HCT116 (cell line): ENCODE results near the gene FAM240B. TPM values are rescaled to one million over a fixed set of nuclear protein-coding genes. Genes with fewer than 3 reads are reported as not detected.

Experiments
- ATAC-seq: fragments of 200-7000 bp; cut with Tn5 transposase; 2 replicates; pipeline ENCODE4 v1.9.1; 2020; ENCODE audit warnings: mild to moderate bottlenecking, moderate library complexity
- BruUV-seq: library from RNA; stranded (reverse); fragments of 400-500 nt; replicated peaks from 2 replicates; lab custom pipeline; 2021; lab: Mats Ljungman, UMichigan
- CTCF ChIA-PET: fragments of 300-600 bp; sonication (Branson Sonifier 250); formaldehyde crosslinking; loops from one replicate; lab custom pipeline; 2021; ENCODE audit warnings: antibody characterized with exemption; lab: Charles Lee
- POLR2A ChIA-PET: fragments of 300-600, 350-600 bp; sonication (Branson Sonifier 250); formaldehyde crosslinking; loops from one replicate; lab custom pipeline; 2021; ENCODE audit warnings: antibody characterized with exemption; lab: Charles Lee
- RAD21 ChIA-PET, 2 experiments: fragments of 300-600 bp; sonication (Branson Sonifier 250); formaldehyde crosslinking; loops; one replicate each; lab custom pipeline; 2023; ENCODE audit warnings: low total read pairs in 2 of 2; ENCODE audit not compliant: uncharacterized antibody in 2 of 2, unreplicated experiment in 2 of 2, low non-redundant PET in 1 of 2; lab: Charles Lee
- DNase-seq: peaks from one replicate; pipeline ENCODE4 v3.0.0-alpha.2; 2010; ENCODE audit warnings: low read depth, low spot score
- H2AFZ ChIP-seq: fragments of 200-600 bp; shearing (Covaris generic), sonication (generic); 2 replicates; pipeline ENCODE4 v1.6.1; 2017; ENCODE audit warnings: low read depth, mixed run types, mixed read lengths, antibody characterized with exemption, low read length; ENCODE audit not compliant: poor library complexity, severe bottlenecking
- H3K27ac ChIP-seq: 2 replicates; pipeline ENCODE4 v1.5.1; 2012; ENCODE audit warnings: low read depth, low read length
- H3K27me3 ChIP-seq: fragments of 200-600 bp; sonication (generic); 2 replicates; pipeline ENCODE4 v1.6.1; 2016; ENCODE audit warnings: mixed run types, low read length, mixed read lengths; ENCODE audit not compliant: insufficient read depth
- H3K36me3 ChIP-seq, 2 experiments: fragments of 200-500 bp in 1 of 2; fragments of 200-600 bp in 1 of 2; sonication (Bioruptor generic) in 1 of 2; sonication (generic) in 1 of 2; 2 replicates each; pipeline versions ENCODE4 v1.5.1 to v1.6.1; 2014 to 2016; ENCODE audit warnings: low read length in 2 of 2, inconsistent platforms in 1 of 2, mixed read lengths in 1 of 2, mixed run types in 1 of 2; ENCODE audit not compliant: insufficient read depth in 2 of 2, control insufficient read depth in 1 of 2
- H3K4me1 ChIP-seq, 2 experiments: fragments of 200-600 bp in 1 of 2; sonication (generic) in 1 of 2; 2 replicates each; pipeline versions ENCODE4 v1.5.1 to v1.6.1; 2012 to 2017; ENCODE audit warnings: low read length in 2 of 2, inconsistent platforms in 1 of 2, mild to moderate bottlenecking in 1 of 2, mixed read lengths in 1 of 2, mixed run types in 1 of 2, moderate library complexity in 1 of 2; ENCODE audit not compliant: insufficient read depth in 2 of 2, control insufficient read depth in 1 of 2
- H3K4me2 ChIP-seq: fragments of 200-600 bp; sonication (generic); 2 replicates; pipeline ENCODE4 v1.6.1; 2017; ENCODE audit warnings: mixed run types, low read length, mixed read lengths
- H3K4me3 ChIP-seq, 2 experiments: fragments of 200-600 bp in 1 of 2; sonication (generic) in 1 of 2; replicated peaks in 1 of 2; 2 replicates each; pipeline ENCODE4 v1.5.1; 2011 to 2016; ENCODE audit warnings: low read length in 2 of 2, control low read depth in 1 of 2, low read depth in 1 of 2, mild to moderate bottlenecking in 1 of 2, mixed read lengths in 1 of 2, mixed run types in 1 of 2
- H3K79me2 ChIP-seq: fragments of 200-600 bp; sonication (generic); 2 replicates; pipeline ENCODE4 v1.6.1; 2017; ENCODE audit warnings: mild to moderate bottlenecking, mixed run types, low read length, moderate library complexity, mixed read lengths; ENCODE audit not compliant: insufficient read depth
- H3K9ac ChIP-seq: fragments of 200-600 bp; sonication (generic); 2 replicates; pipeline ENCODE4 v1.6.1; 2016; ENCODE audit warnings: low read length, mixed read lengths
- H3K9me2 ChIP-seq: fragments of 200-600 bp; sonication (generic), shearing (Covaris generic); 2 replicates; pipeline ENCODE4 v1.6.1; 2017; ENCODE audit warnings: mixed run types, mild to moderate bottlenecking, moderate library complexity; ENCODE audit not compliant: insufficient read depth
- H3K9me3 ChIP-seq, 2 experiments: fragments of 200-500 bp in 1 of 2; fragments of 200-600 bp in 1 of 2; sonication (Bioruptor generic) in 1 of 2; sonication (generic) in 1 of 2; 2 replicates each; pipeline ENCODE4 v1.6.1; 2014 to 2017; ENCODE audit warnings: low read length in 2 of 2, mixed read lengths in 2 of 2, inconsistent platforms in 1 of 2, low read depth in 1 of 2, mild to moderate bottlenecking in 1 of 2, mixed run types in 1 of 2, moderate library complexity in 1 of 2; ENCODE audit not compliant: control insufficient read depth in 1 of 2, insufficient read depth in 1 of 2
- H4K20me1 ChIP-seq: fragments of 200-600 bp; sonication (generic), shearing (Covaris generic); 2 replicates; pipeline ENCODE4 v1.6.1; 2017; ENCODE audit warnings: mixed run types, mild to moderate bottlenecking, moderate library complexity; ENCODE audit not compliant: insufficient read depth
- CBX3 ChIP-seq: IDR thresholded peaks from 2 replicates; pipeline ENCODE4 v1.6.1; 2012; ENCODE audit warnings: low read depth
- ELF1 ChIP-seq: IDR thresholded peaks from 2 replicates; pipeline ENCODE4 v1.6.1; 2012; ENCODE audit warnings: low read depth, borderline replicate concordance
- EZH2 ChIP-seq: fragments of 200-600 bp; sonication (generic); IDR thresholded peaks from 2 replicates; pipeline ENCODE4 v1.6.1; 2017; ENCODE audit warnings: antibody characterized with exemption, mixed run types
- FOSL1 ChIP-seq: IDR thresholded peaks from 2 replicates; pipeline ENCODE4 v1.6.1; 2012; ENCODE audit warnings: low read depth
- JUND ChIP-seq: IDR thresholded peaks from 2 replicates; pipeline ENCODE4 v1.6.1; 2012
- SIN3A ChIP-seq: IDR thresholded peaks from 2 replicates; pipeline ENCODE4 v1.6.1; 2012; ENCODE audit warnings: low read depth
- YY1 ChIP-seq: IDR thresholded peaks from 2 replicates; pipeline ENCODE4 v1.6.1; 2011; ENCODE audit warnings: low read length, low read depth, moderate library complexity, mild to moderate bottlenecking; ENCODE audit not compliant: insufficient replicate concordance; ENCODE audit errors: extremely low read depth
- ZNF274 ChIP-seq: fragments of 200-500 bp; sonication (Bioruptor generic); IDR thresholded peaks from 2 replicates; pipeline ENCODE4 v1.6.1; 2014; ENCODE audit warnings: mild to moderate bottlenecking, low read depth, low read length, inconsistent platforms
- intact Hi-C: fragments of 100-400 bp; cut with micrococcal nuclease; formaldehyde crosslinking; loops from 2 replicates; pipeline ENCODE4 v1.10.0; 2022
- total RNA-seq: library from RNA; stranded (reverse); gene quantifications from one replicate; pipeline ENCODE4 v1.2.1, GENCODE V29; 2021; ENCODE audit not compliant: unreplicated experiment
- TF ChIP-seq, protein P1 (sequence below), 3 experiments: fragments of 200-600 bp in 1 of 3; sonication (generic) in 1 of 3; IDR thresholded peaks in 2 of 3; conservative IDR thresholded peaks in 1 of 3; 2 replicates each; pipeline ENCODE4 v1.5.1; 2012 to 2017; ENCODE audit warnings: low read depth in 2 of 3, low read length in 2 of 3, antibody characterized with exemption in 1 of 3, borderline replicate concordance in 1 of 3, control low read depth in 1 of 3, mild to moderate bottlenecking in 1 of 3, mixed read lengths in 1 of 3, mixed run types in 1 of 3, moderate library complexity in 1 of 3; ENCODE audit not compliant: insufficient read depth in 1 of 3
- TF ChIP-seq, protein P2 (sequence below): IDR thresholded peaks from 2 replicates; pipeline ENCODE4 v1.6.1; 2012

FAM240B gene
- total RNA-seq, 1 experiment from 2014 or later = not detected

DNA sequence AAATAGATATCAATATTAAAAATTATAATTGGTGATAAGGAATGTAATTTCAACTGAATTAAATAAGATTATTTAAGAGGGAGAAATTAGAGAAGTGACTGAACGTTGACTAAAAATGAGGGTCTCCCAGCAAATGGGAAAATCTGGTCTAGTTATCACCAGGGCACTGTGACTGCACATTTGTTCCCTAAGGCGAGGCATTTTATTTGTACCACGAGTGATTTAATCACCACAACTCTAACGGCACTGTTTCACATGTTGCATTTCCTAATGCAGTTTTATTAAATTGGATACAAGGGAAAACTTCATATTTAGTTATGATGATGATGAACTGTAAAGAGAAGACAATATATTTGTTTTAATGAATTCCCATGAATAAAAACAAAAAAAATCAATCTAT, 26.4 kb upstream of the FAM240B start:
- ATAC-seq (no peak), DNase-seq (no peak)
- H3K36me3 ChIP-seq = no peaks in the 10 kb centered on the region
- no peaks in the 10 kb centered on the region for H3K9me2 ChIP-seq
- ChIA-PET POLR2A (no interaction called here), RAD21 (no interaction called here), CTCF (no interaction called here)
- H3K9me3 ChIP-seq = no peaks in the 10 kb centered on the region
- no TSS peak for BruUV-seq
- H3K4me2 ChIP-seq = no peak overlapping the region
- no peak overlapping the region for H3K4me3 ChIP-seq
- H3K9ac ChIP-seq = no peak overlapping the region
- TF ChIP-seq ZNF274 (no peak), EZH2 (no peak), JUND (no peak), SIN3A (no peak), FOSL1 (no peak), CBX3 (no peak), ELF1 (no peak), YY1 (no peak)
- TF ChIP-seq, protein P1, sequence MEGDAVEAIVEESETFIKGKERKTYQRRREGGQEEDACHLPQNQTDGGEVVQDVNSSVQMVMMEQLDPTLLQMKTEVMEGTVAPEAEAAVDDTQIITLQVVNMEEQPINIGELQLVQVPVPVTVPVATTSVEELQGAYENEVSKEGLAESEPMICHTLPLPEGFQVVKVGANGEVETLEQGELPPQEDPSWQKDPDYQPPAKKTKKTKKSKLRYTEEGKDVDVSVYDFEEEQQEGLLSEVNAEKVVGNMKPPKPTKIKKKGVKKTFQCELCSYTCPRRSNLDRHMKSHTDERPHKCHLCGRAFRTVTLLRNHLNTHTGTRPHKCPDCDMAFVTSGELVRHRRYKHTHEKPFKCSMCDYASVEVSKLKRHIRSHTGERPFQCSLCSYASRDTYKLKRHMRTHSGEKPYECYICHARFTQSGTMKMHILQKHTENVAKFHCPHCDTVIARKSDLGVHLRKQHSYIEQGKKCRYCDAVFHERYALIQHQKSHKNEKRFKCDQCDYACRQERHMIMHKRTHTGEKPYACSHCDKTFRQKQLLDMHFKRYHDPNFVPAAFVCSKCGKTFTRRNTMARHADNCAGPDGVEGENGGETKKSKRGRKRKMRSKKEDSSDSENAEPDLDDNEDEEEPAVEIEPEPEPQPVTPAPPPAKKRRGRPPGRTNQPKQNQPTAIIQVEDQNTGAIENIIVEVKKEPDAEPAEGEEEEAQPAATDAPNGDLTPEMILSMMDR (IDR thresholded peaks at IDR 0.05 in 2 of 3, conservative IDR thresholded peaks at IDR 0.05 in 1 of 3; ENCODE audit: borderline replicate concordance in 1 of 3, insufficient read depth in 1 of 3, low read depth in 2 of 3, low read length in 2 of 3) = no peak
- TF ChIP-seq, protein P2, sequence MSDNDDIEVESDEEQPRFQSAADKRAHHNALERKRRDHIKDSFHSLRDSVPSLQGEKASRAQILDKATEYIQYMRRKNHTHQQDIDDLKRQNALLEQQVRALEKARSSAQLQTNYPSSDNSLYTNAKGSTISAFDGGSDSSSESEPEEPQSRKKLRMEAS = no peak
- H3K27ac ChIP-seq = no peak overlapping the region
- H3K79me2 ChIP-seq = no peaks in the 10 kb centered on the region
- intact Hi-C loops = no loop called here
- no peak overlapping the region for H2AFZ ChIP-seq
- H3K27me3 ChIP-seq = peaks cover 6% of the 10 kb centered on the region; the same call in 1 of the 2 replicates
- no peaks in the 10 kb centered on the region for H4K20me1 ChIP-seq
- no peaks in the 10 kb centered on the region for H3K4me1 ChIP-seq
